T47D (cell line): ENCODE results near the gene KCNJ16.

Experiments
- DNase-seq, 2 experiments: peaks; one replicate each; pipeline versions ENCODE4 v3.0.0 to v3.0.0-alpha.2; 2011 to 2012; ENCODE audit warnings: low read depth in 1 of 2, low spot score in 1 of 2
- JUND ChIP-seq: IDR thresholded peaks from 2 replicates; pipeline ENCODE4 v1.6.1; 2012; ENCODE audit warnings: low read depth
- in situ Hi-C: cut with HindIII; loops from 2 replicates; pipeline ENCODE4 v1.10.0; 2016; ENCODE audit warnings: low sequenced_read_pairs, low pct_unique_long_range_greater_than_20kb

KCNJ16 gene

GRCh38 chr17:70130289-70130688 is 55.3 kb downstream of the KCNJ16 start:
- DNase-seq: no peak
- no peak for TF ChIP-seq JUND
- in situ Hi-C loops: no loop called here

- no peak for TF ChIP-seq JUND
- no peak for DNase-seq
- in situ Hi-C loops: no loop called here
Measured at GRCh38 chr17:70132505-70132904, 57.5 kb downstream of the KCNJ16 start.

- DNase-seq: no peak
- in situ Hi-C loops: no loop called here
- TF ChIP-seq JUND: no peak
Measured at GRCh38 chr17:70134042-70134441, 59.0 kb downstream of the KCNJ16 start.

DNA sequence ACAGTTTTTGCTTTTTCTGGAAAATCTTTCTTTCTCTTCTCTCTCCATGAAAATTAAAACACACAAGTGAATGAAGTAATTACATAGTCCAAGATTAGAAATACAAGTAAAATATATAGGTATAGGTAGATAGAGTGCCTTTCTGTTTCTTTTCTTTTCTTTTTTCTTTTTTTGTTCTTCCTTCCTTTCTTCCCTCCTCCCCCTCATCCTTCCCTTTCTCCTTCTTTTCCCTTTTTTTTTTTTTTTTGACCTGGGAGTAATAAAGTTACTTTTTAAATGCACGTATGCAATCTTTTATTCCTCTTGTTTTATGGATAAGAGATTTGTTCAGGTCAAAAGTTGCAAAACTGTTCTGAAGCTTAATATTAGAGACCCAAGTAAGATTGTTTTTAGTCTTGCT is 59.8 kb downstream of the KCNJ16 start:
- in situ Hi-C loops: no loop called here
- DNase-seq: no peak
- no peak for TF ChIP-seq JUND

- in situ Hi-C loops: no loop called here
Measured at GRCh38 chr17:70136131-70136530, 61.1 kb downstream of the KCNJ16 start.

DNA sequence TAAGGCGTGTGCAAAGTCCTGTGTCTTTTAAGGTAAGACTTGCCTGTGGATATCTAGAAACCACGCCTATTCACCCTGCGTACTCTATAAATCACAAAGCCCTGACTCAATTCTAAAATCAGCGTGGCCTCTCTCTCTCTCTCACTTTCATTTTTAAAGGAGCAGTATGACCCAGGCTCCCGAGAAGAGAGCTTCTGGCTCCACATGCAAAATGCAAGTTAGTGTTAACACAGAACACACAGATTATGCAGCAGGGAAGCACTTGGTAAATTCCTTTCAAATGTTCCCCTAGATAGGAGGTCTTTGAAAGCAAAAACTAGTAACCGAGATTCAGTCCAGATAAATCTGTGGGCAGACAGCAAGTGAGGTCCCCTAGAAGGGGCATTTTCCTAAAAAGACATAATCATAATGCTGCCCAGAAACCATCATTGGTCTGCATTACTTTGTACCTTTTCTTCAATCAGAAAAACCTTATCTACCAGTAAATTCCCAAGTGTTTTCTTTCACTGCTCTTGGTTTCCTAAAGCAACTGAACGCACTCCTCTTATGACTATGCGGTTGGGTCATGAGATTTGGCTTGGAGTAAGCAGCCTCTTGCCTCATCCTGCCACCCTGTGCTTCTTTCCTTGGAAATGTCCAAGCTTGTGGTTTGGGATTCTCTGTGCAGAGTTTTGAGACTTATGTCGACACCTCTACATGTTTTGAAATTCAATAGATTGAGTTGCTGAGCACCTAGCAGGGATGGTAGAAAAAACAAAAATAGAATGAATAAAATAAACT is 62.6 kb downstream of the KCNJ16 start:
- TF ChIP-seq JUND: no peak
- peak in 1 of 2 experiments; percentile 56 for DNase-seq
- in situ Hi-C loops: no loop called here

More at GRCh38 chr17:70136131-70136530, 61.1 kb downstream of the KCNJ16 start:
- DNase-seq: no peak
- no peak for TF ChIP-seq JUND

GRCh38 chr17:70138291-70138865 is 63.4 kb downstream of the KCNJ16 start:
- in situ Hi-C loops: no loop called here
- no peak for DNase-seq
- TF ChIP-seq JUND: no peak

GRCh38 chr17:70139449-70139993 is 64.5 kb downstream of the KCNJ16 start:
- in situ Hi-C loops: no loop called here
- TF ChIP-seq JUND: no peak
- no peak for DNase-seq

DNA sequence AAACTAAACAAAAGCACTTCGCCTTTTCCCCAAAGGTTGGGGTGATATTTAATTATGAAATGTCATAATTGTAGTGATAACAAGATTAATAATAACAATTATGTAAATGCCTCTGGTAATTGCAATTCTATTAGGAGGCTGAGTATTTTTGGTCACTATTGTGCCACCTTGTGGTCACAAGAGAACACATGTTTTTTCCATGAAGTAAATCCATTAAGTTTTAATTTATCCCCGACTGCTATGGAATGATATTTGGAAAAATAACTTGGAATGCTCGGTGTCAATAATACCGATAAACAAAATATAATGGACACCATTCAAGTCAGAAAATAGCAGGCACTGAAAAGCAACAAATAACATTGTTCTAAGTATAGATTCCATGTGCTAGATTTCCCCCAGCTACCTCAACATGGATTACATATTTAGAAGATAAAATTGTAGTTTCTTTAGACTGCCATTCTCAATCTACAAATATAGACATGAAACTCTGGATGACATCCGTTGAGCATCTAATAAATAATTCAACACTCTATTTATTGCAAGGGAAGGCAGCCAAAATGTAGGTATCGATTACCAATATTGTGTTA is 69.3 kb downstream of the KCNJ16 start:
- DNase-seq: peak in 1 of 2 experiments; percentile 54
- no peak for TF ChIP-seq JUND
- in situ Hi-C loops: no loop called here

- DNase-seq: no peak
- TF ChIP-seq JUND: no peak
- in situ Hi-C loops: no loop called here
Measured at GRCh38 chr17:70153210-70153609, 78.2 kb downstream of the KCNJ16 start.

- in situ Hi-C loops: no loop called here
- no peak for TF ChIP-seq JUND
- DNase-seq: no peak
Measured at GRCh38 chr17:70157151-70157550, 82.1 kb downstream of the KCNJ16 start.

DNA sequence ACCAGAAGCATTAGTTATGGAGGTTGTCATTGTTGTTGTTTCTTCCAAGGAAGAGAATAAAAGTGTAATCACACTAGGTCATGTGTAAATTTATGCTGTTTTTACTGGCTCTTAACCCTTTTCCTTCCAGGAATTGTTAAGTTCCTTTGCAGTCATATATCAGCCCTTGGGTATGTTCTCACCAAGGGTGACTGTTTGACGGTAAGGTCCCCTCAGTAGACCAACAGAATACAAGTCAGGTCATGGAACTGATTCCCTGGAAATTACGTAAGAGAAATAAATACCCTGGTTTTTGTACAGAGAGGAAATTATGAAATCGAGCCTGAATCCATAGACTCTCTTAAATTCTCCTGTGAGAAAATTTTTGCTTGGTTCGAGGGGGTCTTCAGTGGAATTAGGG is 83.2 kb downstream of the KCNJ16 start:
- no peak for TF ChIP-seq JUND
- in situ Hi-C loops: no loop called here

DNA sequence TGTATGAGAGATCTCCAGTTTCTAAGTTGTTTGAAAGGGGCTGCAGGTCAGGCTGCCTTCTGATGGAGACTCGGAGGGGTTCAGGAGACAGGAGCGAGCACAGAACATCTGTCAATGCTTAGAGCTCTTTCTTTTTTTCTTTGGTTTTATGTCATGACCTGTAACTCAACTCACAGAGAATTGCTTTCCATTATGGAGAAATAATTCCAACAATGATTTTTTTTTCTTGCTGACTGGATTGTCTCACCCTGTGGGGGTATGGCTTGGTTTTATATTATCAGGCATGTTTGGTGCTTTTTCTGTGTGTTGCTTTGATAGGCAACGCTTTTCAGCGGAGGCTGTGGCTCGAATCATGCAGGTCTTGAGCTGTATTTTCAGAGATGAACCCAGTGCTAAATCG is 83.6 kb downstream of the KCNJ16 start:
- no peak for DNase-seq
- TF ChIP-seq JUND: no peak
- in situ Hi-C loops: no loop called here

More for the DNA sequence above, 83.2 kb downstream of the KCNJ16 start:
- DNase-seq: no peak
